GM10847 (cell line): ENCODE measurements around the gene PRPF40A.
A peak's percentile ranks its signal among the peaks of the same experiment; 100 is the strongest.

Experiments used
- POLR2A ChIP-seq: IDR thresholded peaks from 2 replicates; pipeline ENCODE4 v1.6.1; 2011; ENCODE audit not compliant: insufficient read length; ENCODE audit errors: extremely low read depth

The PRPF40A gene

DNA sequence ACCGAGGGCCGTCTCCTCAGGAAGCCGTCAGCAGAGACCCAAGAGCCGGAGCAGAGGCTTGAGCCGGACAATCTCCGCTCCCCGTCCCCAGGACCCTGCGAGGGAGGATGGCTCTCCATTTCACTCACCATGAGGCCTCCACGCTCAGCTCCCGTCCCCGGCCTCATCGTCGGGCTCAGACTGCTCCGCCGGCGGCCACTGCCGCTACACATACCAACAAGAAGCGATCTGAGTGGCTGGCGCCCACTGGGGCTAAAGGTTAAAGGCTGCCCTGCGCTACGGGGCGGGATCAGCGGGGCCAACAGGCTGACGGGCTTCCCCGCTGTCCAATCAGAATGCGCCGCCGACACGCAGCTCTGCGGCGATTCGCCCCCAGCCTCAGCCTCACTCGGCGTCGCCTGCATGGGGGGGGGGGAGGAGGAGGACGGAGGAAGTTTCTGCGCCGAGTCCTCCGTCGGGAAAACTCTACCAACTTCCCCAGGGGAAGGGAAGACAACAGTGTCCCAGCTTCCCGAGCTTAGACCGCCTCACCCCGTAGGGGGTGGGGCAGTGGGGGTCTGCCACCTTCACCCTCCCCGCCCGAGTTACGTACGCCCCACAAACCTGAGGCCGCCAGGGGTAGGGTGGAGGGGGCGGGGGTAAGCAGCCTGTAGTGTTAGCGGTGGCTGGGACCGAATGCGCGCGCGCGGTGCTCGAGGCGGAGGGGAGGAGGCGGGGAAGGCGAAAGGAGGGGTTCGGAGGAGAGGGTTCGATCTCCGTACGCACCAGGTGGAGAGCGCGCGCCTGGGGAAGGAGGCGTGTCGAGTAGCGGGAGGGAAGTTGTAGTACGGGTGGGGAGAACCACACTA lies at the start of gene PRPF40A:
PRPF40A (minus strand) TSS at position 234 of the 848 bp plus-strand sequence; CDS start at position 212, 22 bp downstream.
- TF ChIP-seq POLR2A, result peak; percentile 85

GRCh38 chr2:152766928-152767327 lies 49.7 kb upstream of the PRPF40A start:
- TF ChIP-seq POLR2A, result no peak

- TF ChIP-seq POLR2A, result no peak
Observed at GRCh38 chr2:152763651-152764050, 46.4 kb upstream of the PRPF40A start.

DNA sequence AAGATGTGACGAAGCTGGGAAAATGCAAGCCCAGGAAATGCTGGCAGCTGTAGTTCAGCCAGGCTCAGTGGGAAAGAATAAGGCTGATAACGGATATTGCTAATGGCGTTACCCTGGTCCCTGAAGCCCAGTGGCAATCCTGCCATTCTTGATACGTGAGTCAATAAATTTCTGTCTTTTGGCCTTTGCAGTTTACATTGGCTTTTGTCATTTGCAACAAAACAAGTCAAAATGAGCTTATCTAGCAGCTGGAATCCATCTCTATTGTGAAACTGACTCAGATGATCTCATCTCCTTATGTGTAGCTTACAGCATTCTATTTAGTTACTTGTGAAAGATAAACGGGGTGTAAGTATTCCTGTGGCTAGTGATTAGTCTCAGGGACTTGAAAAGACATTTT lies 44.9 kb upstream of the PRPF40A start:
- TF ChIP-seq POLR2A, result no peak

DNA sequence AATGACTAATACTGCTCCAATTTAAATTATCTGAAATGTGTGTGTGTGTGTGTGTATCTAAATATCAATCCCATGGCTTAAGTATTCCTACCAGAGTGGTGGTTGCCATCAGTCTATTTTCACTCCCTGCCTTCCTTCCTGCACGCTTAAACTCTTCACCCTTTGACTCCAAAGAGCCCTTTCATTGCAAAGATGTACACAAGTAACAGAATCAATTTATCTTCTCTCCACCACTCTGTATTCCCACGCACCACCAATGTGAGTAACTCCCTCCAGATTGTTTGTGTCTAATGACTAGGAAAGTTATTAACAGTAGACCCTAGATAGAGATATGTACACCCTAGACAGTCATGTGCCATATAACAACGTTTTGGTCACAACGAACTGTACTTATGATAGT lies 44.0 kb upstream of the PRPF40A start:
- no peak for TF ChIP-seq POLR2A

- TF ChIP-seq POLR2A, result no peak
Observed at GRCh38 chr2:152759290-152760072, 42.2 kb upstream of the PRPF40A start.

GRCh38 chr2:152755029-152755428 lies 37.8 kb upstream of the PRPF40A start:
- no peak for TF ChIP-seq POLR2A

GRCh38 chr2:152743002-152743401 lies 25.7 kb upstream of the PRPF40A start:
- TF ChIP-seq POLR2A, result no peak

GRCh38 chr2:152740743-152741328 lies 23.6 kb upstream of the PRPF40A start:
- TF ChIP-seq POLR2A, result no peak

DNA sequence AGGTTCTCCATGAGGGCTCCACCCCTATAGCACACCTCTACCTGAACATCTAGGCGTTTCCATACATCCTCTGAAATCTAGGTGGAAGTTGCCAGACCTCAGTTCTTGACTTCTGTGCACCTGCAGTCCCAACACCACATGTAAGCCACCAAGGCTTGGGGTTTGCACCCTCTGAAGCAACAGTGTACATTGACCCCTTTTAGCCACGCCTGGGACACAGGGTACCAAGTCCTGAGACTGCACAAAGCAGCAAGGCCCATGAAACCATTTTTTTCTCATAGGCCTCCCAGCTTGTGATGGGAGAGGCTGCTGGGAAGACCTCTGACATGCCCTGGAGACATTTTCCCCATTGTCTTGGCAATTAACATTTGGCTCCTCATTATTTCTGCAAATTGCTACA lies 21.2 kb upstream of the PRPF40A start:
- no peak for TF ChIP-seq POLR2A

DNA sequence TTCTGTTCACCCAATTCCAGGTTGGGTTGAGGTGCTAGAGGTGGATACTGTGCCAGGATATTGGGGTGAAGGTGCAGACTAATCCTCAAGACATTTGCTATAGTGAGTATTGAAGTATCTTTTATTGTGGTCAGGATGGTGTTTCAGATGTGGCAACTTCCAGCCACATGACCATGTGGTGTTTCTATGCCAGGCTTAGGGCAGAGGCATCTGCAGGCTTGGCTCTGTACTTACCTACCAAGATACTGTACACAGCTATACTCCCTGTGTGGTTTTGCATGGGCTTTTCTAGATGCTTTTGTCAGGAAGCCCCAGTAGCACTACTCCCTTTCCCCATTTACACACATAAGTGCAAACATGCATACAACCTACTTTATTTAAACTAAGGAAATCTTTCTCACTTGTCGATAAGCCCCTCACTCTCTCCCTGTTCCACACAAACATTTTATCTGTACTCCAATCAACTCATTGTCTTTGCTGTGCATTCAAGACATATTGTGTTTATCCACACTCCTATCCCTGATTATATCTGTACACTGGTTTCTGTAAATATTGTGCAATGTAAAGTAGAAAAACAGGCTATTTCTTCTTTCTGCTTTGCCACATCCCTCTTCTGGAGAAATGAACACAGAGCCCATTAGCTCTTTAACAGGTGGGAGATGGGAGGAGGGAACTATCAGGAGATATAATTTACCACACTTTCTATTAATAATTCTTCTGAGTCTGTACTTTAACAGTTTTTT lies 13.5 kb upstream of the PRPF40A start:
- no peak for TF ChIP-seq POLR2A

DNA sequence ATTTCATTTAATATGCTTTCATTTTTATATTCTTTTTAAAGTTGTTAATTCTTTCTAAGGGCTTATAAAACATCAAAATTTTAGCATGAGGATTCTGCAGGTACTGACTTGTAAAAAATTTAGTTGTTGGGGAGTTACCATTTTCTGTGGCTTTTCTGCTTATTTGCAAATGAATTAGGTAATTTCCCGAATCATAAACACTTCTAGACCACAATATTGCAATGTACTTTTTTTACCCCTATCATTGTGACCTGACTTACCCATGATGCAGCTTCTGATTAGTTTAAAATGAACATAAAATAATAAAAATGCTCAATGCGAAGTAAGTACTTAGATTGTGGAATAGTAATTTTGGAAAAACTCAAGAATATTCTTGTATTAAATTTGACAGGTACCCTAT lies 12.6 kb upstream of the PRPF40A start:
- no peak for TF ChIP-seq POLR2A

DNA sequence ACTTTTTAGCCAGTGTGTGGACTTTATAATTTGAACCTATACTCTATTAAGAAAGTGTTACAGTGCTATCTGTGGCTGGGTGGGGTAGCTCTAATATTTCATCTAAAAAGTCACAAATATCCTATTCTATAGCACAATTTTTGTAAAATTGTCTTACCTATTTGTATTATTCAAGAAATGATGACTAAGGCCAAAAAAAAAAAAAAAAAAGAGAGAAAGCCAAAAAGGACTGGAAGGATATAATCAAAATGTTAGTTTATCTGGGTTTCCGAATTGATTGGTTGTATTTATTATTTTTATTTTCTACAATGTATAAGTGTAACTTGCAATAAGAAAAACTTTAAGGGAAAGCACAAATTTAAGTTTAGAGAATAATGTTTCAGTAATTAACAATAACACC lies 6.7 kb upstream of the PRPF40A start:
- TF ChIP-seq POLR2A, result no peak

DNA sequence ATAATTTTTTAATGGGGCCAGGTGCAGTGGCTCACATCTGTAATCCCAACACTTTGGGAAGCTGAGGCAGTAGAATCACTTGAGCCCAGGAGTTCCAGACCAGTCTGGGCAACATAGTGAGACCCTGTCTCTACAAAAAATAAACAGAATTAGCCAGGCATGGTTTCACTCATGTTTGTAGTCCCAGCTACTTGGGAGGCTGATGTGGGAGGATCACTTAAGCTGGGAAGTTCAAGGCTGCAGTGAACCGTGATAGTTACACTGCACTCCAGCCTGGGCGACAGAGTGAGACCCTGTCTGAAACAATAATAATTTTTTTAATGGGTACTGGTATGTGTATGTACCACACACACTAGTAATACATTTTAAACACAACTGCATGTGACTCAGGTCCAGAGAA lies 3.5 kb upstream of the PRPF40A start:
- TF ChIP-seq POLR2A, result no peak
